Muscle of back (tissue), 11 donors: Measurements from ENCODE around the gene DNAAF1. TPM values are rescaled to one million over a fixed set of nuclear protein-coding genes. Genes with fewer than 3 reads are reported as not detected.
"Not testable (repeated sequence)": the region's sequence is repeated elsewhere in the genome, so short reads cannot be mapped to it uniquely, and the experiment has no call there.

Experiments
- DNase-seq, 3 donors: peaks; one replicate each; pipeline versions ENCODE4 v3.0.0 to v3.0.0-alpha.2; 2013
- polyA plus RNA-seq, 10 donors: library from polyadenylated mRNA; unstranded; fragments of 120-200 nt; gene quantifications; one replicate each; pipeline ENCODE4 v1.2.1, GENCODE V29; 2013; ENCODE audit not compliant: insufficient read length in 10 of 10

The DNAAF1 gene
- polyA plus RNA-seq, 10 donors: 0.09 to 1.3 (median 0.37) TPM

- no peak for DNase-seq
Measured at GRCh38 chr16:84182680-84183571, 37.8 kb downstream of the DNAAF1 start.

DNA sequence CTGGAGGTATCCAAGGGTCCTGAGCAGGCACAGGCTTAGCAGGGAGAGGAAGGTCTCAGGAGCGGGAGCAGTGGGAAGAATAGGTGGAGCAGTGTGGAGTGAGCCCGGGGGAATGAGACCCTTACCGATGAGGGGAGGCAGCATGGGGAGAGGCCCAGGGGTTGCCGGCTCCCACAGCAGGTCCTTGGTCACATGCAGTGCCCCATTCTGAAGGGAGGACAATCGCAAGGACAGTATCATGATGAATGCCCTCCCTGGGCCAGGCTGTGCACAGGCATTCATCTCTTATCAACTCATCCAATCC, 38.4 kb downstream of the DNAAF1 start:
- no peak for DNase-seq

GRCh38 chr16:84183911-84184591, 38.9 kb downstream of the DNAAF1 start:
- no peak for DNase-seq

DNA sequence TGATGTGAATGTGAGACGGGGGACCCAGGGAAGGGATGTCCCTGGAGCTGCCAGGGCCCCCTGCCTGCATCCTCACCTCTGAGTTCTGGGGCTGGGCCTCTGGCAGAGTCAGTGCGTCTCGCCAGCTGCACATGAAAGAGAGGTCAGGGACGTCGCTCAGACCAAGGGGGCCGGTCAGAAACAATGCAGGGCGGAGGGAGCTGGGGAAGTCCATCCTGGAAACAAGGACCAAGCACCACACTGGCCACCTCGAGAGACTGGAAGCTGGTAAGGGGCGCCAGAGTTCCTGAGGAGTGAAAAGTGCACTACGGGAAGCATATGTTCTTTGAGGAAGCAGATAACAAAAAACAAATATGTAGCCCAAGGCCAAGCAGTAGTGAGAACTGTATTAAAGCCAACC, 39.7 kb downstream of the DNAAF1 start:
- DNase-seq: no peak

DNA sequence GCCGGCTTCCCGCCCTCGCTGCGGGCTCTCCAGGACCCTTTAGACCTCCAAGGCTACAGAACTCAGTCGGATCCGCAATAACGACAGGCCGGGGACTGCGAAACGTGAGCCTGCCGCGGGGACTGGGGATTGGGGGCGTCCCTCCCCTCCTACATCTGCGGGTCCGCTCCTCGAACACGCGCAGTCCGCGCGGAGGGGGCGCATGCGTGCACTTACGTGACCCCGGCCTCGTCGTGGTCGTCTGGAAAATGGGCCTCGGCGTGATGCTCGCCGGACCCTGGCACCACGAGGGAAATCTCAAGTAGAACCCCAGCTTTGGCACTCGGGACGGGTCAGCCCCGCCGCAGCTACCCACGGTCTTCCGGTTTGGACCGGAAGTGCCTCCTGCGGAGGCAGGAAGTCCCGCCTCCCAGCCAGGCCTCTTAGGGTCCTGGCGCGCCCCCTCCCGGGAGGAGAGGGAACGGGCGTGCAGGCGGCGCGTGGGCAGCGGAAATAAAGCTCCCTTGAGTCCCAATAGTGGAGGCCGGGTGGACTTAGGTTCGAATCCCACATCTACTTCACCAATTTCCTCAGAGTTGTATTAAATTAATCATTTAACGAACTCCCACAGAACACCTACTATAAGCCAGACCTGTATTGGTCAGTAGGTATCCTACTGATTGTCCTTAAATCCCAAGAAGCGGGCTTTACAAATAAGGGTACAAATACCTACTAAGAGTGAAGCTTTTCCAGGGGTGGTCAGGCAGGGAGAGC, 41.8 kb downstream of the DNAAF1 start, which contains the start of gene TAF1C:
Gene TAF1C, minus strand, starts transcription at position 373 of the 753 bp plus-strand sequence. CDS start 2,069 bp downstream, outside the sequence.
- DNase-seq: peak; percentile 92 to 97 (median 96)

GRCh38 chr16:84190731-84191388, 45.8 kb downstream of the DNAAF1 start, which contains the start of gene ADAD2:
TSS of gene ADAD2 (plus strand) at chr16:84191157. CDS start at chr16:84191231, 74 bp downstream.
- no peak for DNase-seq

DNA sequence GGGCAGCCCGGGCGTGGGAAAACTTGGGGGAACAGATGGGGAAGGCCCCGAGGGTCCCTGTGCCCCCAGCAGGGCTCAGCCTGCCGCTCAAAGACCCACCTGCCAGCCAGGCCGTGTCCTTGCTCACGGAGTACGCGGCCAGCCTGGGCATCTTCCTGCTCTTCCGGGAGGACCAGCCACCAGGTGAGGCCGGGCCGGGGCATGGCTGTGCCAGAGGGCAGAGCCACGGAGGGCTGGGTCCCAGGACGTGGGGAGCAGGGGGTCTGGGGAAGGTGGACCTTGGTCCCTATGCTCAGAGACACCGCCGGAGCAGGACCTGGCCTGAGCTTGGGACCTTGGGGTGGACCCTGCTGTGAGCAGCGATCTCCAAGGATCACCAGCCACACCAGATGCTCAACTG, 46.4 kb downstream of the DNAAF1 start:
- DNase-seq: no peak

DNA sequence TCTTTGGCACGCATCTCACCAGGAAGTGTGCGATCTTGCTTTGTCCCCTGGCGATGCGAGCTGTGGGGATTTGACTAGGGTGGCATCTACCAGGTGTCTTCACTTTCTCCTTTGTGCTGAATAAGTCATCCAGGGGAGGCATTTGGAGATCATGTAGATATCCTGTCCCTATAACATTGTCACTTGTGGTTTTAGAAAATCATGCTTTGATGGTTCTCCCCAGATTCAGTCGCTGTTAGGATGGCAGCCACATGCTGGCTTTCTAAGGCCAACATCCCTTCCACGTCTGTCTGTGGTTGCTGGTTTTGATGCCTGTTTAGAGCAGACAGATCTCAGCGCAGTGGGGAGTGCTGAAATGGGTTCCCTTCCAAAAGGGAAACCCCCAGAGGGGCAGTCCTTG, 48.4 kb downstream of the DNAAF1 start:
- no peak for DNase-seq

- DNase-seq: no peak
Measured at GRCh38 chr16:84194018-84194417, 48.9 kb downstream of the DNAAF1 start.

DNA sequence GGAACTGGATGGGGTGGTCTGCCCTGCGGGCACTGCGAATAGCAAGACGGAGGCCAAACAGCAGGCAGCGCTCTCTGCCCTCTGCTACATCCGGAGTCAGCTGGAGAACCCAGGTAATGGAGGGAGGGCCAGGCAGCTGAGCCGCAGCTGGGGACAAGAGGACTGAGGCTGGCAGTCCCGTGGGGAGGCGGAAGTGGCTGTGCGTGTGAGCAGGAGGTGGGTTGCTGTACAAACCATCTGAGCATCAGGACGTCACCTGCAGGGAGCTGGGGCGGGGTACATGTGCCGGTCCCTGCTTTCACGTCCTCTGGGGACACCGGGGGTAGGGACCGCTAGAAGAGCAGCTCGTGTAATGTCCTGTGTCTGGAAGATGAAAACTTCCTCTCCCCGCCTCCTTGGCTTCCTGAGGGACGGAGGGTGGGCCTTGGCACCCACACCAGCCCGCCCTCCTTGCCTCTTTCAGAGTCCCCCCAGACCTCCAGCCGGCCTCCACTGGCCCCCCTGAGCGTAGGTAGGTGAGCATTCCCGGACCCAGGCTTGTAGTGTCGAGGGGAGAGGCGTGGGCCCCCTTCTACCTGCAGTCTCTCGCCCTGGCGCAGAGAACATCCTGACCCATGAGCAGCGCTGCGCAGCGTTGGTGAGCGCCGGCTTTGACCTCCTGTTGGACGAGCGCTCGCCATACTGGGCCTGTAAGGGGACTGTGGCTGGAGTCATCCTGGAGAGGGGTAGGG, 49.5 kb downstream of the DNAAF1 start:
- DNase-seq: no peak

DNA sequence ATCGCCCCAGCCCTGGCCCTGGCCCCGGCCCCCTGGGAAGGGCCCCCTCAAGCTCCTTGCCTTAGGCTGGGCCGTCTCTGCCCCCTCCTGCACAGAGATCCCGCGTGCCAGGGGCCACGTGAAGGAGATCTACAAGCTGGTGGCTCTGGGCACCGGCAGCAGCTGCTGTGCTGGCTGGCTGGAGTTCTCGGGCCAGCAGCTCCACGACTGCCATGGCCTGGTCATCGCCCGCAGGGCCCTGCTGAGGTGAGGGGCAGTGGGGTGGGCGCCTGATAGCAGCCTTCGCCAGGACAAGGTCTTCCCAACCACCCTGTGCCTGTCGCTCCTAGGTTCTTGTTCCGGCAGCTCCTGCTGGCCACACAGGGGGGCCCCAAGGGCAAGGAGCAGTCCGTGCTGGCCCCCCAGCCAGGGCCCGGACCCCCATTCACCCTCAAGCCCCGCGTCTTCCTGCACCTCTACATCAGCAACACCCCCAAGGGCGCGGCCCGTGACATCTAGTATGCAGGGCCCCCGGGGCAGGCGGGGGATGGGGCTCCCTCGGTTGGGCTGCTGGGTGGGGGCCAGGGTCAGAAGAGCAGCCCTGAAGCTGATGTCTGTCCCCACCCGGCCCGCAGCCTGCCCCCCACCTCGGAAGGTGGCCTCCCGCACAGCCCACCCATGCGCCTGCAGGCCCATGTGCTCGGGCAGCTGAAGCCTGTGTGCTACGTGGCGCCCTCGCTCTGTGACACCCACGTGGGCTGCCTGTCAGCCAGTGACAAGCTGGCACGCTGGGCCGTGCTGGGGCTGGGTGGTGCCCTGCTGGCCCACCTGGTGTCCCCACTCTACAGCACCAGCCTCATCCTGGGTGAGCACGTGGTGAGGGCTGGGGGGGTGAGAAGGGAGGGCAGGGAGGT, 50.3 kb downstream of the DNAAF1 start:
- no peak for DNase-seq

- no peak for DNase-seq
Measured at GRCh38 chr16:84196101-84196500, 51.0 kb downstream of the DNAAF1 start.

DNA sequence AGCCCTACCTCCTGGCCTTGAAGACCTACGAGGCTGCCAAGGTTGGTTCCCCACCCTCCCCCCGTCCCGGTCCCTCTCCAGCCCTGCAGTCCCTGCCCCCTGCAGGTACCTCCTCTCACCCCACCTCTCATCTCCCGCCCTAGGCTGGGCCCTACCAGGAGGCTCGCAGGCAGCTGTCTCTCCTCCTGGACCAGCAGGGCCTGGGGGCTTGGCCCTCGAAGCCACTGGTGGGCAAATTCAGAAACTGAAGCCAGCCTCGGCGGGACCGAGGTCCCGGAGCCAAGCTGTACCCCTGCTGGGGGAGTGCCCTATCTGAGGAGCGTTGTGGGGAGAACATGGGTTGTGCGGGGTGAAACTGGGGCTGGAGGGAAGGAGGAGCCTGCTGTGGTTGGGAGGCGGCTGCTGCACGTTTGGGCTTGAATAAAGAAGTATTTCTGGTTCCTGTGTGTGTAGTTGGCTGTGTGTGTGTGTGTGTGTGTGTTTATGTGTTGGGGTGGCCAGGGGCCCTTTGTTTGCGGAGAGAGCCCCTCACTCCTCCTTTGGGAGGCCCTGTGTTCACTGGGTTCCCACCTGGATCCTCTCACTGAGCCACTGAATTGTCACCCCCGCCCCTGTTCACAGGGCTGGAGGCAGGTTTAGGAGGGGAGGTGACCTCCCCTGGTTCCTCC, 51.8 kb downstream of the DNAAF1 start:
- DNase-seq: no peak

DNA sequence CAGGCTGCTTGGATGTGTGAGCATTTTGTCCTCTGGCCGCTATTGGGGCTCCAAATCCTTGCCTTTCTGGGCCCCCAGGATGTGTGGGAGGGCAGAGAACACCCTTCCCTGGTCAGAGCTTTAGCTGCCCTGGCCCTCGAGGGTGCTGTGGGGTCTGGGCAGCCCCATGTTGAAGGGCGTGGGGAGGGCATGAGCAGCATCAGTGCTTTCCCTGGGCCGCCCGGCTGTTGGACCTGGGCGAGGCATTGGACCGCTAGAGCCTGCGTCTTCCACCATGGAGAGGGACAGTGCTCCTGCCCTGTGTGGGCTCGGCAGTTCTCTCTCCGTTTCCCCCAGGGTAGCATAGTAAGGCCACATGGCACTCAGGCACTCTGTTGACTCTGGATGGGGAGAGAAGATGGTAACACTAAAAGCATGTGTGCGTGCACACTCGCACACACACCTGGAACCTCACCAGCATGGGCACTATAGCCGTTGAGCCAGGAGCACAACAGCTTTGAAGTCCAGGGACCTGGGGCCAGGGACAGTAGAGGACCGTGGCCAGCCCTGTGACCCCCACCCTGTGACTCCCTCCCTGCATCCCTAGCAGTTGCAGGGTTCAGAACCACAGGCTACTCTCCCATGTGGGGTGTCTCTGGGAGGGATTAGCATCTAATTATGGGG, 52.5 kb downstream of the DNAAF1 start:
- no peak for DNase-seq

- peak in 1 of 3 donors; percentile 51 for DNase-seq
Measured at GRCh38 chr16:84198401-84198800, 53.3 kb downstream of the DNAAF1 start.

DNA sequence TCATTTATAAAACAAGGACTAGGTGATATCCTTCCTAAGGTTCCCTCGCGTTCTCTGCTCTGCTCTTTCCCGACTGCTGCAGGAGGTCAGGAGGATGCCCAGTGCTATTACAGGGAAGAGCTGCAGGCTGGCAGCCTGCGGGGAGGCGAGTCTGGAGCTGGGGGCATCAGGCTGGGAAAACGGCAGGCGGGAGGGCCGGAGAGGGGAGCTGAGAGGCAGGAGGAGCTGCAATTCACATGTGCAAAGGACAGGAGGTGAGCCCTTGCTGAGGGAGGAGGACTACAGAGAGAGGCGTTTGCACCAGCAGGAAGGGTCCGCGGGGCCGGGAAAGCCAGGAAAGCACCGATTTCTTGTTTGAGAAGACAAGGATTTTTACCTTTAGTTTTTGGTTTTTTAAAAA, 54.0 kb downstream of the DNAAF1 start:
- no peak for DNase-seq

DNA sequence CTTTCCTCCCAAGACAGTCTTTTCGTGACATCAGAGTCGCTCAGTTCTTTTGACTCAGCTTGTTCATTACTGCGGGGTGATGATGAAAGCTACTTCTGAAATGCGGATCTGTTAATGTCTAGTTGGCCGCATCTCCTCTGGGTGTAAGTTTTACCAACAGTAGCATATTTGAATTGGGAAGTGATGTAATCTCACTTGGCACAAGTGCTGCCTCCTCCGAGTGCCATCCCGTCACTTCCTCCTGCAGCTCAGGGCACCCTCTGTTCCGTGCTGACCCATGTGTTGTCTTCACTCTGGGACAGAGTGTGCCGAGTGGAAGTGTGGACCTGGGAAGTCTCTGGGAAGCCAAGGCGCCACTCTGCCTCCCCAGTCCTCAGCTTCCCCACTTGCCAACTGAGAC, 54.8 kb downstream of the DNAAF1 start:
- DNase-seq: no peak

- not testable (repeated sequence) for DNase-seq
Measured at GRCh38 chr16:84204551-84204950, 59.4 kb downstream of the DNAAF1 start.

GRCh38 chr16:84205123-84205522, 60.0 kb downstream of the DNAAF1 start:
- not testable (repeated sequence) for DNase-seq
